ENCODE measurements around the gene SNAP47.
A peak's percentile ranks its signal among the peaks of the same experiment; 100 is the strongest.
"Not testable (repeated sequence)": the region's sequence is repeated elsewhere in the genome, so short reads cannot be mapped to it uniquely, and the experiment has no call there.

The SNAP47 gene

GRCh38 chr1:227734856-227735538 is at the start of gene SNAP47, which contains the start of gene JMJD4:
Gene SNAP47, plus strand, starts transcription at chr1:227735435. Its CDS starts 12,302 bp downstream, at chr1:227747737.
Gene JMJD4, minus strand, starts transcription at chr1:227735302. Its CDS starts 29 bp downstream, at chr1:227735273.
- FAIRE-seq, result no peak

GRCh38 chr1:227685807-227686206 is 49.4 kb upstream of the SNAP47 start:
- no peak for FAIRE-seq

DNA sequence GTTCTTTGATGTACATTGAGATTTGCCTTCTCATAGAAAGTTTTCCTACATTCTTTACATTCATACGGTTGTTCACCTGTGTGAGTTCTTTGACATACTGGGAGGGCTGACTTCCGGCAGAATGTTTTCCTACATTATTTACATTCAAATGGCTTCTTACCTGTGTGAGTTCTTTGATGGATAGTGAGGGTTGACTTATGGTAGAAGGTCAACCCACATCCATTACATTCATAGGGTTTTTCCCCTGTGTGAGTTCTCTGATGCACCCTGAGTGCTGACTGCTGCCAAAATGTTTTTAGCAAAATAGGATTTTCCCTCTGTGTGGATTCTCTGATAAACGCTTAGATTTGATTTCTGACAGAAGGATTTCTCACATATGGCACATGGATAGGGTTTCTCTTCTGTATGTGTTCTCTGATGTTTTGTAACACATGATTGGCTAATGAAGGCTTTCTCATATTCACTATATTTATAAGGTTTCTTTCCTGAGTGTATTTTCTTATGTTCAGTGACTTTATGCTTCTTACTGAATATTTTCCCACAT is 37.8 kb upstream of the SNAP47 start:
- no peak for FAIRE-seq

- FAIRE-seq, result not testable (repeated sequence)
Observed at GRCh38 chr1:227701631-227702030, 33.6 kb upstream of the SNAP47 start.

DNA sequence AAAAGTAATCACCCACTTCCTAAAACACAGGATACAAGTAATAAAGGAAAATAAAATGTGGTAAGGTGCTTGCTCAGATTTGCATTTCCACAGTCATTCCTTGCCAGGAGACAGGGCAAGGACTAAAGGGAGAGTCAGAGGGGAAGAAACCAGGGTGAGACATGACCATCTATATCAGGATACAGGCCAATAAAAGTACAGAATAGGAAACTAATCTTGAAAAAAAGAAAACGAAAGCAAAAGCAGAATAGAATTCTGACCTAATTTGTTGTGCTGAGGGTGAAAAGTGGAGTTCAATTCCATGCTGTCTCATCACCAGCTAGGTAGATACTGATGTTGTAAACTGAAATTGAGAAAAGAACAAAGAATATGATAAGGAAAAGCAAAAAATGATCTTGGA is 27.4 kb upstream of the SNAP47 start:
- FAIRE-seq, result no peak

DNA sequence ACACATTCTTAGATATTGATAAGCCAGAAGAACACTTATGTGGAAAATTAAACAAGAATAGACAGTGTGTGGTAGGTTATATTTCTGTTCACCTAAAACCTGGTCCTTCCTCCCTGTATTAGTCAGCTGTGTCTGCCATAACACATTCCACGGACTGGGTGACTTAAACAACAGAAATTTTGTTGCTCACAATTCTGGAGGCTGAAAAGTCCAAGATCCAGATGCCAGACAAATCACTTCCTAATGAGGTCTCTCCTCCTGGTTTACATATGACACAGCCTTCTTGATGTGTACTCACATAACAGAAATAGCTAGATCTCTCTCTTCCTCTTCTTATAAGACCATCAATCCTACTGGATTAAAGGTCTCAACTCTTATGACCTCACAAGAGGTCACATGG is 25.8 kb upstream of the SNAP47 start:
- FAIRE-seq, result no peak

DNA sequence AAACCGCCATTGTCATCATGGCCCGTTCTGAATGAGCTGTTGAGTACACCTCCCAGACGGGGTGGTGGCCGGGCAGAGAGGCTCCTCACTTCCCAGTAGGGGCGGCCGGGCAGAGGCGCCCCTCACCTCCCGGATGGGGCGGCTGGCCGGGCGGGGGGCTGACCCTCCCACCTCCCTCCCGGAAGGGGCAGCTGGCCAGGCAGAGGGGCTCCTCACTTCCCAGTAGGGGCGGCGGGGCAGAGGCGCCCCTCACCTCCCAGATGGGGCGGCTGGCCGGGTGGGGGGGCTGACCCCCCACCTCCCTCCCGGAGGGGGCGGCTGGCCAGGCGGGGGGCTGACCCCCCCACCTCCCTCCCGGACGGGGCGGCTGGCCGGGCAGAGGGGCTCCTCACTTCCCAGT is 24.8 kb upstream of the SNAP47 start:
- FAIRE-seq, result not testable (repeated sequence)

DNA sequence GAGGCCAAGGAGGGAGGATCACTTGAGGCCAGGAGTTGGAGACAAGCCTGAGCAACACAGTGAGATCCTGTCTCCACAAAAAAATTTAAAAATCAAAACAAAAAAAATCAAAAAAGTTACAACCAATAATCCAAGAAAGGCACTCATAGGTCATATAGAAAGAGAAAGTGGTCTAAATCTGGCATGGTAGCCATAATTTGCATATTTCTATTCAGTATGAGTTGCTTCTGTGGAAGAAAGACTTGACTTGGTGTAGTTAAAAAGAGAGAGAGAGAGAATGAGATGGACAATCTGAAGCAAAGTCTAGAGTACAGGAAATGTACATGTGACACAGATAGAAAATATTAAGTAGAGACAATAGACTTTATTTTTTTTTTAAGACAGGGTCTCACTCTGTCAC is 22.6 kb upstream of the SNAP47 start:
- no peak for FAIRE-seq

GRCh38 chr1:227718932-227719331 is 16.3 kb upstream of the SNAP47 start:
- no peak for FAIRE-seq

DNA sequence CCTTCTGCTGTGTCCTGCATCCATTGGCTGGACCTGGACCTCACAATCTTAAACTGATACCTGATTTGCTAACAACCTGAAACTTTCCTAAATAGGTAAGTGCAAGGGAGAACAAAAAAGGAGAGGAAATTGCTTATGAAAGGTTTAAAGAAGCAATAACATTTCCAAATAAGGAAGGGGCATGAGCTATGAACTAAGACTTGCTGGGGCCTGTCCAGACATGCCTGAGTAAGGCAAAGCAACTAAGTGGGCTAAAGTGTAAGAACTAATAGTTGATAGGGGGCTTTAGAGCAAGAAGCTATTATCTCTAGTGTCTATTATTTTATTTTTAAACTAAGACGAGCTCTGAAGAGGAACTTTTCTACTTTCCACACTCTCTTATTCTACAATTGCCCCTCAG is 11.8 kb upstream of the SNAP47 start:
- FAIRE-seq, result no peak

DNA sequence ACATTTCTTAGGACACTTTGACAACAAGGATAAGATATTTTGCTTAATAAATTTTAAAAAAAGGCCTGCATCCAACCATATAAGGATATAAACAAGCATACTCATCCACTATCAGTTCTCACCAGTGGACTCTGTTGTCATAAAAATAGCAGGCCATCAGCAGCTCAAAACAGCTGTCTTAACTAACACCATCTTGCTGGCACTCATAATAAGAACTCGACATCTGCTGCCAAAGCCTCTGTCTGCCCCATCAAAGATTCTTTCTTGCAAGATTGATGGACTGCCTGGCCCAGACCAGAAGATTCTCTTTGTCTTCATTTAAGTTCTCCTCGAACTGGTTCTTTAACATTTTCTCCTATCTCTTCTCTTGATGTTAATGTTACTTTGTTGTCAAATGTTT is 10.2 kb upstream of the SNAP47 start:
- no peak for FAIRE-seq

- FAIRE-seq, result no peak
Observed at GRCh38 chr1:227726318-227726717, 8.9 kb upstream of the SNAP47 start.

- no peak for FAIRE-seq
Observed at GRCh38 chr1:227726924-227727599, 8.2 kb upstream of the SNAP47 start.

- FAIRE-seq, result no peak
Observed at GRCh38 chr1:227728059-227728891, 7.0 kb upstream of the SNAP47 start.

- FAIRE-seq, result no peak
Observed at GRCh38 chr1:227728892-227729143, 6.4 kb upstream of the SNAP47 start.

DNA sequence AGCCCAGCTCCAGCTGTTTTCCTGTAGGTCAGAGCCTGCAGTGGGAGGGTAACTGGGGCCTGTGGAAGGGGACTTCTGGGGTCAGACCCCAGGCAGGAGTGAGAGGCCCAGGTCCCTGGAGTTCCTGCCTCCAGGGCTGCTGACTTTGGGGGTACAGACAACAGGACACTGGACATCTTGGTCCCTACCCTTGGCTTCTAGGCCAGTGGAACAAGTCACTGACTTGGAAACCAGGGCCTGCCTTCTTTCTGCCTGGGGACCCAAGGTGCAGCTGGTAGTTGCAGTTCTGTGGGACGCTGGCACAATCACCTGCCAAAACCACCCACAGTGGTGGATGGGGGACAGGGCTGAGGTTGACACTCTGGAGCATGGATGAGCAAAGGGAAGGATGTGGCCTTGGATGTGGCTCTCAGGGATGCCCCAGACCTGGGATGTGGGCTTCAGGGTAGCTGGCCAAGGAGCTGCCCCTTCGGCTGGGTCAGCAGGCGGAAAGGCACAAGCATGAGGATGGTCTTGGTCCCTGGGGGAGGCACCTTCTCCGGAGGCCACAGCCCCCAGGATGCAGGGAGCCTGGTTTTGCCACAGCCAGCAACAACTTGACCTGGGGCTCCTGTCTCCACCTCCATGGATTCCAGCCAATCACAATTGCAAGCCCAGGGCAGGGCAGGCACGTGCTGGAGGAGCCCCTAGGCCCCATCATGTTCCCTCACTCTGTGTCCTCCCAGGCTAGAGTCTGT is 5.9 kb upstream of the SNAP47 start:
- no peak for FAIRE-seq

DNA sequence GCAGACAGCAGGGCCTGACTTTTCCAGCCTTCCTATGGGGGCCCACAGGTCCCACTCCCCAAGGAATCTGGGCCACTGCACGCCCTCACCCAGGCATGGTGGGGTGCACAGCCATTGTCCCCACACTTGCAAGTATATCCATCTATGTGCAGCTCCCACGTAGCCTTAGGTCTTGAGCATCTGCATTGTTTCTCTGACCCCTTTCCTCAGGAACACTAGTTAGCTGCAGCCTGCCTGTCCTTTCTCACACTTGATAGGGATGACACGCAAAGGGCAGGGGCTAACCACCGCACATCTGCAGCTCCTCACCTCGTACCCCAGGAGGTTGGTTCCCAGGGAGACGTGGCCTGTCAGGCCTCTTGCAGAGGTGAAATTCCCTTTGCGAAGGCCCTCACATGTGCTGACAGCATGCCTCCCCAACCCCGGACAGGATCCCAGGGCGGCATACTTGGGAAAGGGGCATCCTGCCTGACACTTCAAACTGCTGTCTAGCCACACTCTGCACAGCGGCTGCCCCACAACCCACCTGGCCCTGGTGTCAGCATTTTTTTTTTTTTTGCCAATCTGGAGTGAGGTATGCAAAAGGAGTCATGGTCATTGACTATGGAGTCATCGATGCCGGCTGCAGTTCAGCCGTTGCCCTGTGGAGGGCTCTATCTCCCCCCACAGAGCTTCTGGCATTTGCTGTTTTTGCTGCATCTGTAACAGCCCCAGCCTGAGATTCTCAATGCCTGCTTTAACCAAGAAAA is 5.2 kb upstream of the SNAP47 start:
- FAIRE-seq, result peak; percentile 87

DNA sequence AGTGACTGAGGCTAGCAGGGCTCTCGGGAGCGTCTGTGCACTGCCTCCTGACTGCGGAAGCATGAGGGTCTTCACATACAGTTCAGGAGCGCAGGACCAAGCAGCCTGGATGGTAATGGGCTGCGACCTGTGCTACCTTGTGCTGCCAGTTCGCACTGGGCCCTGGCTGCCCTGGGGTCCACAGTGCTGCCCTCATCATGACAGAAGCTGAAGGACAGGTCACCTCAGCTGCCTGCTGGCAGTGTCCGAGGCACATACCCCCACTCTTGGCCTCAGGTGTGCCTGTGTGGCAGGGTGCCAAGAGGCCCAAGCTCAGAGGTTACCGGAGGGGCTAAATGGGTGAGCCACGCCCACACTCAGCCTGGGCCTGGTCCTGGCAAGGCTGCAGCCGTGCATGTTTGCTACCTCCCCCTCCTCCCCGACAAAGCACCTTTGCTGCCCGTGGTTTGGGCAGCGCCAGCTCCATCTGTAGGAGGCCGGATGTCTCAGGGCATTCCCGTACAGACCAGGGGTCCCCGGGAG is 4.5 kb upstream of the SNAP47 start:
- FAIRE-seq, result no peak

DNA sequence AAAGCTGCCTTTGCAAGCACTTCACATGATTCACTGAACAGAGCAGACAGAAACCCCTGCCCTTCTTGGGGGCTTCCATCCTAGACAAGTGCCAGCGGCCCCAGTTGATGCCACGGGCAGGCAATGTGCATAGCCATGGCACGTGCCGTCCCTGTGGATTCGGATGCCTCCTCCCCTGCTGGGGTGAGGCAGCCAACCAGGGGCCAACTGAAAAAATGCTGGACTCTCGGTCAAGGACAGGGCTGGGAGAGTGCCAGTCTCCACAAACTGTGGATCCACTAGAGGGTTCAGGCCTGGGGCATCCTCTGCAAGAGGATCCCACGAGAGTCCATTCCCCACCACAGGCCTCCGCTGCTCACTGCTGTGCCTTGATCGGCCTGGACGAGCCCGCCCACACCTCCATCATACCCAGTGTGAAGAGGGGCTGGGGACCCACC is 4.0 kb upstream of the SNAP47 start:
- FAIRE-seq, result no peak

GRCh38 chr1:227731696-227732585 is 3.3 kb upstream of the SNAP47 start:
- no peak for FAIRE-seq
